AG08396 (cell line): ENCODE results near the gene SATB1.

Experiments
- DNase-seq: peaks from one replicate; pipeline ENCODE4 v3.0.0; 2012; ENCODE audit warnings: low spot score, mixed read lengths

Gene SATB1

DNA sequence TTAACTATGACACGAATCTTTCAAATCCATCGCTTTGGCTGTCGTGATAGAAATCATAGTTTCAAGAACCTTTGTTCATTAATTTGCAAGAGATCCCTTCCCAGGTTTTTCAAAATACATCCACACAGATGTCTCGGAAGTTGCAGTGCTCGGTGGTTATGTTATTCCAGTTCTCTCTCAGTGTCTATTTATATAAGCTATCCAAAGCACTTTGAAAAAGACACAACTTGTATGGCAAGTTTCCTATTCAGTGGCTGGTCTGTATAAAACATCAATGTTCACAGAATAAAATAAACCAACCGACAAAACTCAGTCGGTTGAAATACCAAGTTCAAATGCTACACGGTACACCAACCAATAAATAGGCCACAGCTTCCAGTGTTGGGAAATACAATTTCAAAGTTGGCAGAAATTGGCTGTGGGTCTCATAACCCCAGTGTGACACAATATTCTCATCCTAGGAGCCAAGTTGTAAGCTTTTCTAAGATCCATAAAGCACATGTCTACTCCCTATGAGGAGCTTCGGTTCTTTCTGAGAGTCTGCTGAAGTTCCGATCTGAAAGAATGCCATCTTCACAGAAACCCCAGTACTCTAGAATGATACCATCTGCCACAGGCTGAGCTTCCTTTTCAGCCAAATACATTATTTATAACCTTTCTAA is 23.7 kb downstream of the SATB1 start:
- no peak for DNase-seq

DNA sequence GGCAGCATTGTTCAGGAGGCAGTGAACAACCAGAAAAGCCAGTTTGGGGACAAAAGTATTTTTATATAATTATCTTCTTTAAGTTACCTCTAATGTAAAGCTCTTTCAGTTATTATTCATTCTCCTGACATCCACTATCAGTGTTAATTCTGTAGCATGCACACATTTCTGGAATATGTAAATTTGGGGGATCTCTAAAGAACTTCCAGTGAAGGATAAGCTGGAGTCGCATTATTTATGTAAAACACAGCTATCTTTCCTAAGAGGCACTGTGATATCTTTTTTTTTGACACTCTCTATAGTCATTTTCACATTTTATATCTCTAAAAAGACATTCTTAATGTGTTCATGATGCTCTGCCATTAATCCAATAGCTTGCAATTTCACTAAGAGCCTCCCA is 26.7 kb downstream of the SATB1 start:
- no peak for DNase-seq

GRCh38 chr3:18396428-18396827 is 28.7 kb downstream of the SATB1 start:
- DNase-seq, result no peak

DNA sequence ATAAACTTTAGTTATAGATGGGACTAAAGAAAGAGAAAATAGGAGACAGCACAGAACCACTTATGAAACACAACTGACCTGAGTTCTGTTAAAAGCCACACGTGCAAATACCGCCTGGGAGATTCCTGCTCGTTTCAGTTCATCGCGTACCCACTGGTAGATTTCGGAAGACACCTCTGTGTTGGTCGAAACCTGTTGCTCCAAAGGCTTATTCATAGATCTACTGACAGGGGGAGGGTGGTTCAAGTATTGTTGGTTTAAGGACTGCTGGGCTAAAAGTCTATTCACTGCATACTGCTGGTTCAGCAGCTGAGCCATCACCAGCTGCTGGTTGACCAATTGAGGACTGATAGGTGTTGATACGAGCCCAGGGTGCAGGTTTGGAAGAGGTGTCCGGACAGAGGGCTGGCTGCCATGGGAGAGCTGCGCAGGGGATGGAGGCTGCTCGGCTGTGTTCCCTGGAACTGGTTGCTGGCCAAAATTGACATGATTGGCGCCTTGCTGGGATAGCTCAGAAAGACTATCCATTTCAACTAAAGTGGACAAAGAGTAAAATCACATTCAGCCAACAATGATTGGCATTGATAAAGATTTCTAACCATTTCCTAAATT is 30.6 kb downstream of the SATB1 start:
- no peak for DNase-seq

GRCh38 chr3:18393906-18394305 is 31.2 kb downstream of the SATB1 start:
- DNase-seq, result no peak

DNA sequence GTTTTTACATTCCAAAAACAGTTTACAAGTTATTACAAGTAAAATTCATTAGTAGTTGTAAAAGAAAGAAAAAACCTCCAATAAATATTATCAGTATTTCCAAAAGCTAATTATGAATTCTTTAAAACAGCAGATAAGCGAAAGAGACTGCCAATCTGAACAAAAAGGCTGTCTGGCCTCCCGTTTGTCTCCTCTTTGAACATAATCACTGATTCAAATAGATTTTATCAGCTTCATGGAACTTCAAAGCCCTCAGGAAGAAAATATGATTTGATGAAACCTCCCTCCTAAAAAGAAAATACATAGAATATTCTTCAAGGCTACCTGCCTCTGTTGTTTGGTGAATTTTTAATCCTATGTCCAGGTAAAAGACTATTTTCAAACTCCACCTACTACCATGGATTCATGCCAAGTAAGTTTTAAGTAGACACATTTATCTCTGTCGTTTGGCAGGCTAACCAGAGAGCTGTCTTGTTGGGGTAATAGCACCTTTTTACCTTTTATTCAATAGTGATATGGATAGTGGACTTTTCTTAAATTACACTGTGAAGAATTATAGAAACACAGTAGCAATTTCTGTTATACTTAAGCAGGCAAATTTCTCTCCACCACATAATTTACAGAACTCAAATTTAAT is 35.0 kb downstream of the SATB1 start:
- DNase-seq, result no peak

GRCh38 chr3:18389108-18389733 is 35.9 kb downstream of the SATB1 start:
- no peak for DNase-seq

DNA sequence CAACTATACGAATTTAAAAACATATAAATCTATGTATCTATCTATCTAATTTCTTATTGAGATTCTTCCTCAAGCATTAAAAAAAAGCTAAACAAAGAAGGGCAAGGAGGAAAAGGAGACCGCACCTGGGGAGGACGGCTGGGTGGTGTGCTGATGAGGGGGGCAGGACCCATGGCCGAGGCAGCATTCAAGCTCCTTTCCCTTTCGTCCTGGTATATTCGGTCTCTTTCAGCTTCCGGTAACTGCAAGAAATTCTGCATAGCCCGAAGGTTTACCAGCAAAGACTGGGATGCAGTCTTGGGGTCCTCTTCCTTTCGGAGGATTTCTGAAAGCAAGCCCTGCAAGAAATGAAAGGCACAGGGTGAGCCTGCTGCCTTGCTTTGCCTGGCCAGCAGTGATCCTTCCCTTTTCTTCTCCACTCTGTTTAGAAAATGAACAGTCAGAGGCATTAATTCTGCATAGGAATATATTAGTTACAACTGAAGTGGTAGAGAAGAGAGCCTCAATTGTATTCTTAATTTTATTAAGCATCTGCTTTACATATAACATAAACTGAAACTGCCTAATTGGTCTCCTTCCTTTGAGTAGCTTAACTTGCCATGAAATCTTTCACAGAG is 38.8 kb downstream of the SATB1 start:
- DNase-seq, result no peak

GRCh38 chr3:18385706-18386105 is 39.4 kb downstream of the SATB1 start:
- DNase-seq, result no peak

DNA sequence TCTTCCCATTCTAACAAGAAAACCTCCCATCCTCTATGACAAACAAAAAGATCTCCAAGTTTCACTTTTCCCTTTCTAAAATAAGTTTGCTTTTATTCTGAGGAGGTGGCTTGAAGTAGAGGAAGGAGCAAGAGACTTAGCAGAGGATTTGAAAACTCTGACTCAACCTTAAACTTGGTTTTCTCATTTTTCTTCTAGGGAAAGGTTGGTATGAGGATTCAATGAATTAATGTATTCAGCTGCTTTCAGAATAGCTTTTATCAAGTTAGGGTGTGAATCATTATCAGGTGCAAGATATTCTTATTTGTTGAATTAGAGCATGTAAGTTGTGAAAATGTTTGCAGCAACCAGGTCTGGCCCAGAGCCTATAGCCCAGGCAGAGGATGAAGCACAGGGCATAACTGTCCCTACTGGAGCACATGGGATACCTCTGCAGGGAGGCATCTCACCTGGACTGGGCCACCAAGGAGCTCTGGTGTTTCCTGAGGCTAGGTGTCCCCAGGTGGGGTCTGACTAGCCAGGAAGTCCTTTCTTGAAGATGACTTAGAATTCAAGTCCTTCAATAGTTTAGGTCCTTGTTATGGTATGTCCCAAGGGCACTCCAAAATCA is 42.3 kb downstream of the SATB1 start:
- DNase-seq, result no peak

GRCh38 chr3:18379647-18380046 is 45.5 kb downstream of the SATB1 start:
- DNase-seq, result no peak

GRCh38 chr3:18378218-18378617 is 46.9 kb downstream of the SATB1 start:
- DNase-seq, result no peak

DNA sequence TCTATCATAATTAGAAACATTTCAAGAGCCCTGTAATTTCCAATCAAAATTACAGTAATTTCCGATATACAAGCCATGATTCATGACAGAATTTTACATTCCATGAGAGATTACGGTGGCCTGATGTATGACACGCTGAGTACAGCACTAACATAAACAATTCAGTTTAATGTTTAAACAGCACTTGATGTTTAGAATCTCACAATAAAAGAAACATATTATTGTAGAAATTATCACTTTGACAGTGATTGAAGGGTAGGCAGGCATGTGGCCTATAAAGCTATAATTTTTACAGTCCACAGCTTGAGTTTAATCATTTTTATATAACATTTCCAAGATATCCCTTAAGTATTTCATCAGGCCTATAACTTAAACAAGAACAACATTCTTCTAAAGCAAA is 48.5 kb downstream of the SATB1 start:
- no peak for DNase-seq

GRCh38 chr3:18372786-18373405 is 52.2 kb downstream of the SATB1 start:
- no peak for DNase-seq

DNA sequence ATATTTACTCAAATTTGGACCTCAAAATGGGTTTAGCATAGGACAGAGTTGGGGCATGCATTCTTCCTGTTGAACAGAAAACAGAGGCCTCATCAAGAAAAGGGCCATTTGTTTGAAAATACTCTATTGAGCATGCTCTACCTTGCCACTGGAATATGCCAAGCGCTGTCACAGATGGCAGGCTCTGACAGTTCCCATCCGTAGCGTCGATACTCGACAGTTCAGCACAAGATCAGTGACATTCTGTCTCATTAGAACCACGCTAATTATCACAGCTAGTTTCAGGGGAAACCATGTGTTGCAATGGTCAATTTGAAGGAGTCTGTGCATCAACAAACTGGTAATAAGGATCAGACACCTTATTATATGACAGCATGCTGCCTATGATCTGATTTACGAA is 54.5 kb downstream of the SATB1 start:
- no peak for DNase-seq

- no peak for DNase-seq
Measured at GRCh38 chr3:18369551-18370185, 55.5 kb downstream of the SATB1 start.

- no peak for DNase-seq
Measured at GRCh38 chr3:18366258-18366657, 58.9 kb downstream of the SATB1 start.

DNA sequence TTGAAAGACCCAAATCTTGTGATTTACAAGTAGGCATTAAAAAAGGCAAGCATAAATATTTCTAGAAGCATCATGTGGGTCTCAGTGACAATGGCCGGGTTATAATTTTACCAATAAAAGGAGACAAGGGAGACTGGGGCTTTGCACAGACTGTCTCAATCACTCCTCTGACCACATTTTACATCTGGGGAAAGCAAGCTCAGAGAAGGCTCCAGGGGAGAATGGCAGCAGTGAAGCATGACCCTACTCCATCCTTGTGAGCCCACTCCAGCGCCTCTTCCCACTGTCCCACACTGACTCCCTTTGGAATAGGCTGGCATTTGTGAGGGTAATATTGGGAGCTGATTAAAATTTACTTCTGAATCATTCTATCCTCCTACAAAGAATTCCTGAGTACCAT is 61.8 kb downstream of the SATB1 start:
- no peak for DNase-seq

GRCh38 chr3:18357747-18358146 is 67.4 kb downstream of the SATB1 start:
- no peak for DNase-seq

DNA sequence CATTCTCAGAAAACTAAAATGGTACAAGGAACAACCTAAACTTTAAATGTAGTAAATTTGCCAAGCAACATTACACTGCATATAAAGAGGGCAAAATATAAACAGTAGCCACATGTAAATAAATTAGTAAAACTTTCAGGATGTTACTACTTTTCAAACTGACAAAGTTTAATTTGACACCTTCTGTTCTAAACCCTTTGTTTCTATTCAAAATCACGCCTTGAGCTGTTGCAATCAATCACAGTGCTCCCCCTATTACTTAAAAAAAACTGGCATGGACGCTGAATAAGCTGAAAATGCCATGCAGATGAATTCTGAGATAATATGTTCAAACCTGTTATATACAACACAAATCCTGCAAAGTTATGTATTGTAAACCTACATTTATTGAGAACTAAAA is 69.3 kb downstream of the SATB1 start:
- no peak for DNase-seq

- DNase-seq, result no peak
Measured at GRCh38 chr3:18354701-18355100, 70.4 kb downstream of the SATB1 start.
